H1 (cell line): ENCODE measurements around the gene JMJD8. TPM values are rescaled to one million over a fixed set of nuclear protein-coding genes. Genes with fewer than 3 reads are reported as not detected.

Experiments
- CTCF ChIA-PET: fragments of 300-600 bp; sonication (Branson Sonifier 250); formaldehyde crosslinking; loops from one replicate; lab custom pipeline; 2021; ENCODE audit not compliant: partially characterized antibody; lab: Charles Lee
- POLR2A ChIA-PET: fragments of 300-600 bp; sonication (Branson Sonifier 250); formaldehyde crosslinking; loops from one replicate; lab custom pipeline; 2021; ENCODE audit warnings: inconsistent platforms; ENCODE audit not compliant: partially characterized antibody; lab: Charles Lee
- DNase-seq, 2 experiments: peaks; one replicate each; pipeline versions ENCODE4 v3.0.0 to v3.0.0-alpha.2; 2010 to 2022; ENCODE audit warnings: low spot score in 2 of 2, low read depth in 1 of 2, mixed read lengths in 1 of 2
- FAIRE-seq: peaks from 2 replicates; lab custom pipeline; 2011; peaks lifted over from hg19 to GRCh38; lab: Jason Lieb, UNC
- H2AFZ ChIP-seq: 2 replicates; pipeline ENCODE4 v1.8.1; 2012; ENCODE audit warnings: low read length, inconsistent platforms
- H2AK5ac ChIP-seq: 2 replicates; pipeline ENCODE4 v1.6.1; 2013; ENCODE audit warnings: low read depth, low read length
- H2BK120ac ChIP-seq: replicated peaks from 2 replicates; pipeline ENCODE3; 2013; ENCODE audit warnings: low read depth, low read length, inconsistent platforms
- H2BK12ac ChIP-seq: 2 replicates; pipeline ENCODE4 v1.6.1; 2013; ENCODE audit warnings: low read depth, low read length
- H2BK15ac ChIP-seq: 2 replicates; pipeline ENCODE4 v1.6.1; 2013; ENCODE audit warnings: low read length
- H2BK20ac ChIP-seq: 2 replicates; pipeline ENCODE4 v1.6.1; 2013; ENCODE audit warnings: low read length
- H2BK5ac ChIP-seq: 2 replicates; pipeline ENCODE4 v1.6.1; 2013; ENCODE audit warnings: low read depth, low read length
- H3K14ac ChIP-seq: 2 replicates; pipeline ENCODE4 v1.6.1; 2013; ENCODE audit warnings: inconsistent platforms; ENCODE audit not compliant: insufficient read length
- H3K18ac ChIP-seq: 2 replicates; pipeline ENCODE4 v1.6.1; 2013; ENCODE audit warnings: low read length; ENCODE audit errors: extremely low read depth
- H3K23ac ChIP-seq: 2 replicates; pipeline ENCODE4 v1.6.1; 2013; ENCODE audit warnings: inconsistent platforms; ENCODE audit not compliant: insufficient read length
- H3K23me2 ChIP-seq: 2 replicates; pipeline ENCODE4 v1.6.1; 2013; ENCODE audit warnings: low read depth, low read length
- H3K27ac ChIP-seq: 2 replicates; pipeline ENCODE4 v1.6.1; 2011; ENCODE audit warnings: low read depth, low read length, inconsistent platforms
- H3K27me3 ChIP-seq, 4 experiments: replicated peaks in 1 of 4; 1 replicate in 1 of 4; 2 replicates in 3 of 4; pipeline versions ENCODE4 v1.6.1 to v1.8.1; 2011 to 2013; ENCODE audit warnings: low read length in 3 of 4, mild to moderate bottlenecking in 3 of 4, inconsistent platforms in 2 of 4, mixed read lengths in 2 of 4, moderate library complexity in 1 of 4; ENCODE audit not compliant: control insufficient read depth in 3 of 4, insufficient read depth in 3 of 4; ENCODE audit errors: extremely low read depth in 1 of 4
- H3K36me3 ChIP-seq, 4 experiments: 2 replicates each; pipeline versions ENCODE4 v1.6.1 to v1.8.1; 2011 to 2013; ENCODE audit warnings: mild to moderate bottlenecking in 4 of 4, low read length in 3 of 4, moderate library complexity in 2 of 4, control low read depth in 1 of 4, inconsistent platforms in 1 of 4; ENCODE audit not compliant: insufficient read depth in 4 of 4, control insufficient read depth in 2 of 4
- H3K4ac ChIP-seq: replicated peaks from 2 replicates; pipeline ENCODE3; 2013; ENCODE audit warnings: low read length, low read depth, mixed read lengths, inconsistent platforms; ENCODE audit not compliant: insufficient read length
- H3K4me1 ChIP-seq, 4 experiments: replicated peaks in 1 of 4; 1 replicate in 1 of 4; 2 replicates in 3 of 4; pipeline versions ENCODE4 v1.6.1 to v1.8.1; 2011 to 2013; ENCODE audit warnings: low read length in 3 of 4, inconsistent platforms in 2 of 4, mixed read lengths in 1 of 4; ENCODE audit not compliant: insufficient read depth in 4 of 4, control insufficient read depth in 3 of 4
- H3K4me2 ChIP-seq, 2 experiments: 2 replicates each; pipeline versions ENCODE4 v1.6.1 to v1.8.1; 2011 to 2013; ENCODE audit warnings: low read depth in 2 of 2, low read length in 2 of 2, control low read depth in 1 of 2, inconsistent platforms in 1 of 2, mild to moderate bottlenecking in 1 of 2; ENCODE audit not compliant: insufficient read depth in 1 of 2
- H3K4me3 ChIP-seq, 4 experiments: fragments of 200-600, 300-600 bp in 1 of 4; sonication (generic), shearing (Covaris generic), sonication (Bioruptor Twin) in 1 of 4; 2 replicates each; pipeline versions ENCODE4 v1.5.1 to v1.8.1; 2011 to 2016; ENCODE audit warnings: low read length in 4 of 4, low read depth in 3 of 4, control low read depth in 2 of 4, inconsistent platforms in 2 of 4, mild to moderate bottlenecking in 2 of 4, mixed read lengths in 1 of 4, moderate library complexity in 1 of 4; ENCODE audit not compliant: insufficient read depth in 2 of 4; ENCODE audit errors: extremely low read depth in 1 of 4
- H3K56ac ChIP-seq: replicated peaks from 2 replicates; pipeline ENCODE3; 2013; ENCODE audit warnings: low read depth, mild to moderate bottlenecking, mixed read lengths, low read length, inconsistent platforms; ENCODE audit not compliant: insufficient read length
- H3K79me1 ChIP-seq: 2 replicates; pipeline ENCODE4 v1.6.1; 2013; ENCODE audit warnings: low read depth, low read length, control low read depth
- H3K79me2 ChIP-seq, 2 experiments: 2 replicates each; pipeline versions ENCODE4 v1.6.1 to v1.8.1; 2012 to 2013; ENCODE audit warnings: low read length in 2 of 2, mild to moderate bottlenecking in 2 of 2, inconsistent platforms in 1 of 2; ENCODE audit not compliant: insufficient read depth in 2 of 2, control insufficient read depth in 1 of 2
- H3K9ac ChIP-seq, 4 experiments: replicated peaks in 1 of 4; 1 replicate in 1 of 4; 2 replicates in 3 of 4; pipeline versions ENCODE4 v1.6.1 to v1.8.1; 2011 to 2013; ENCODE audit warnings: low read depth in 3 of 4, low read length in 3 of 4, control low read depth in 2 of 4, mild to moderate bottlenecking in 2 of 4, moderate library complexity in 2 of 4, inconsistent platforms in 1 of 4; ENCODE audit errors: extremely low read depth in 1 of 4
- H3K9me3 ChIP-seq, 2 experiments: 2 replicates each; pipeline versions ENCODE4 v1.6.1 to v1.8.1; 2012 to 2013; ENCODE audit warnings: mild to moderate bottlenecking in 2 of 2, moderate library complexity in 2 of 2, control low read depth in 1 of 2, inconsistent platforms in 1 of 2, low read depth in 1 of 2, low read length in 1 of 2, mixed read lengths in 1 of 2; ENCODE audit not compliant: insufficient read depth in 2 of 2
- H4K20me1 ChIP-seq, 2 experiments: replicated peaks in 1 of 2; 2 replicates each; pipeline versions ENCODE3 to v1.8.1; 2011 to 2013; ENCODE audit warnings: inconsistent platforms in 2 of 2, low read length in 2 of 2, mild to moderate bottlenecking in 1 of 2; ENCODE audit not compliant: insufficient read depth in 2 of 2, control insufficient read depth in 1 of 2
- H4K5ac ChIP-seq: 2 replicates; pipeline ENCODE4 v1.6.1; 2013; ENCODE audit warnings: low read length, low read depth, mixed read lengths, inconsistent platforms; ENCODE audit not compliant: insufficient read length
- H4K8ac ChIP-seq: 2 replicates; pipeline ENCODE4 v1.8.0; 2013; ENCODE audit warnings: mild to moderate bottlenecking, moderate library complexity, low read length, inconsistent platforms; ENCODE audit not compliant: insufficient read depth; ENCODE audit errors: extremely low read depth
- H4K91ac ChIP-seq: replicated peaks from 2 replicates; pipeline ENCODE3; 2013; ENCODE audit warnings: low read length, mixed read lengths, inconsistent platforms; ENCODE audit not compliant: insufficient read length
- CBX8 ChIP-seq: fragments of 300-800, 300-1000 bp; sonication (generic); IDR thresholded peaks from 2 replicates; pipeline ENCODE4 v1.7.1; 2016; ENCODE audit warnings: low read depth, low read length, borderline replicate concordance
- HDAC2 ChIP-seq, 2 experiments: fragments of 300-600 bp in 1 of 2; sonication (generic) in 1 of 2; IDR thresholded peaks; 2 replicates each; pipeline ENCODE4 v1.6.1; 2011 to 2012; ENCODE audit warnings: low read depth in 2 of 2, low read length in 2 of 2, mild to moderate bottlenecking in 2 of 2, moderate library complexity in 2 of 2, borderline replicate concordance in 1 of 2, inconsistent platforms in 1 of 2
- KDM5A ChIP-seq: fragments of 200-600 bp; IDR thresholded peaks from 2 replicates; pipeline ENCODE4 v1.7.1; 2012; ENCODE audit warnings: mild to moderate bottlenecking, low read length, inconsistent platforms, mixed read lengths
- RXRA ChIP-seq: IDR thresholded peaks from 2 replicates; pipeline ENCODE4 v1.6.1; 2011; ENCODE audit warnings: low read depth, mild to moderate bottlenecking, low read length, moderate library complexity; ENCODE audit not compliant: insufficient read depth
- TAF1 ChIP-seq: IDR thresholded peaks from 2 replicates; pipeline ENCODE4 v1.6.1; 2011; ENCODE audit warnings: mild to moderate bottlenecking, low read depth, low read length
- WGBS, 2 experiments: shearing (Covaris generic) in 1 of 2; methylation state at CpG; one replicate each; pipeline versions ENCODE4 v1.1.6 to v1.1.7; 2013 to 2015; ENCODE audit warnings: low lambda C conversion rate in 2 of 2, mixed read lengths in 2 of 2, inconsistent platforms in 1 of 2, low coverage in 1 of 2, missing lambda C conversion rate in 1 of 2; ENCODE audit not compliant: insufficient replicate concordance in 2 of 2, insufficient coverage in 1 of 2, insufficient read length in 1 of 2; ENCODE audit errors: extremely low coverage in 1 of 2, missing lambda C conversion rate in 1 of 2; 5-methylcytosine and 5-hydroxymethylcytosine counted together
- polyA plus RNA-seq, 7 experiments: library from polyadenylated mRNA; depleted of rRNA in 3 of 7; stranded (reverse) in 5 of 7; unstranded in 2 of 7; fragments of >200 nt in 5 of 7; fragments of 200-250 nt in 2 of 7; gene quantifications; 1 replicate in 5 of 7; 2 replicates in 1 of 7; 4 replicates in 1 of 7; pipeline versions ENCODE4 v1.2.1 to v1.2.3, GENCODE V29; 2011 to 2013; ENCODE audit warnings: missing spikeins in 2 of 7, mixed read lengths in 2 of 7
- total RNA-seq: library from RNA; stranded (reverse); fragmentation: NEBNext Ultra II Directional; extraction: Animal tissue kit (Norgen Biotek cat#: 25700); gene quantifications from 2 replicates; pipeline ENCODE4 v1.2.1, GENCODE V29; 2021

Gene JMJD8
- total and polyA plus RNA-seq, 2 of the 8 experiments (the other 6 are each of a cell fraction or from before 2014, with no cell fraction given) = 46.4 to 87.4 TPM

DNA sequence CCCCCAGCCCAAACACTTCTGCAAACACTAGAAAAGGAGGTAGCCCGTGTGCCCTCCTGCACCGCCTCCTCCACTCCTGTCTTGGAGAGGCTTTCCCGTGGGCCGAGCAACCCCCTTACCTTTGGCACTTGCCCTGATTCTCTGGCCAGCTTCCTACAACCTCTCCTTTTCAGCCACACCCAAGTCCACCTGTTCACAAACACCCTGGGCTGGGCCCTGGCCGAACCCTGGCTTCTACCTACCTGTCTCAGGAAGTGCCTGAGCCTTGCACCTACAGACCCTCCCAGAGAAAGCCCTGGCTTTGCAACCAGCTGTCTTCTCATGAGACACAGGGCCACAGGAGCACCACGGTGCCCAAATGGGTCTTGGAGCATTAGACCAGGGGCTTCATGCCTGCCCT, 34.8 kb upstream of the JMJD8 start:
- no peak overlapping the region for H3K4ac ChIP-seq
- peaks cover 0 to 29% (median 19%) of the 10 kb centered on the region in 4 experiments; a peak in 5 of 7 replicates for H3K4me1 ChIP-seq
- no peak overlapping the region; the same call in 1 of the 2 replicates for H2BK5ac ChIP-seq
- no peak overlapping the region for H3K14ac ChIP-seq
- FAIRE-seq = no peak
- H3K27ac ChIP-seq = no peak overlapping the region
- 89% methylated on average over 6 of the region's 6 CpGs; no CpG with 5 or more reads in 1 of the 2 experiments for WGBS, 2 experiments
- H2BK120ac ChIP-seq = no peak overlapping the region
- no peak overlapping the region for H2AFZ ChIP-seq
- H3K56ac ChIP-seq = no peak overlapping the region
- H4K91ac ChIP-seq = no peak overlapping the region
- no peak overlapping the region for H3K18ac ChIP-seq
- no peak overlapping the region for H2BK12ac ChIP-seq
- H3K79me2 ChIP-seq = no peaks in the 10 kb centered on the region
- no peak overlapping the region; a peak in 1 of 4 replicates for H3K4me2 ChIP-seq
- ChIA-PET CTCF (interaction anchor here (1.2 to 35.8 kb wide), 5 partner anchors 2 to 86 kb away, joined by 4 to 977 read pairs (median 424); partner anchors contain the start of genes ANTKMT, CCDC78, CHTF18 and CIAO3), POLR2A (interaction anchor here (0.8 to 23.0 kb wide), 8 partner anchors 2 to 148 kb away, joined by 3 to 353 read pairs (median 27); partner anchors contain the start of genes ANTKMT, CCDC78, CHTF18 and CIAO3)
- H2AK5ac ChIP-seq = 0 out of 2 replicates have a peak overlapping the region, but pooled peaks have one; percentile 4
- DNase-seq = no peak
- peaks cover 6 to 19% of the 10 kb centered on the region in 2 experiments for H4K20me1 ChIP-seq
- H3K36me3 ChIP-seq = peaks cover 0 to 6% (median 0%) of the 10 kb centered on the region in 4 experiments; a peak in 1 of 8 replicates
- H3K27me3 ChIP-seq = peaks cover 0 to 35% (median 19%) of the 10 kb centered on the region in 4 experiments; a peak in 6 of 7 replicates
- H3K23me2 ChIP-seq = peaks cover 19% of the 10 kb centered on the region; the same call in 1 of the 2 replicates
- peak overlapping the region; percentile 53; the same call in 1 of the 2 replicates for H4K8ac ChIP-seq
- H3K9ac ChIP-seq = no peak overlapping the region
- no peaks in the 10 kb centered on the region; a peak in 1 of 4 replicates for H3K9me3 ChIP-seq
- no peak overlapping the region for H2BK20ac ChIP-seq
- 0 out of 2 replicates have a peak overlapping the region, but pooled peaks have one; percentile 46 for H2BK15ac ChIP-seq
- no peak overlapping the region for H4K5ac ChIP-seq
- H3K23ac ChIP-seq = no peak overlapping the region
- no peak overlapping the region for H3K4me3 ChIP-seq
- H3K79me1 ChIP-seq = no peaks in the 10 kb centered on the region
- TF ChIP-seq HDAC2 (IDR thresholded peaks at IDR 0.05; ENCODE audit: borderline replicate concordance in 1 of 2, low read depth in 2 of 2, low read length in 2 of 2) = no peak
- no peak for TF ChIP-seq KDM5A
- no peak for TF ChIP-seq CBX8
- TF ChIP-seq TAF1 = no peak
- no peak for TF ChIP-seq RXRA
